CD14-positive monocyte (primary cell): ENCODE results near the gene CYLD. TPM values are rescaled to one million over a fixed set of nuclear protein-coding genes. Genes with fewer than 3 reads are reported as not detected.

ENCODE experiments used
- DNase-seq, 3 donors: peaks; one replicate each; pipeline ENCODE4 v3.0.0-alpha.2; 2011 to 2022
- H2AFZ ChIP-seq: 2 replicates; pipeline ENCODE4 v1.6.0; 2012; ENCODE audit warnings: mild to moderate bottlenecking, low read depth, low read length, inconsistent platforms; ENCODE audit not compliant: insufficient read depth, poor library complexity, severe bottlenecking
- H3K27ac ChIP-seq, 2 donors: 1 replicate in 1 of 2; 2 replicates in 1 of 2; pipeline ENCODE4 v1.5.1; 2012 to 2013; ENCODE audit warnings: low read length in 2 of 2, control low read depth in 1 of 2, inconsistent platforms in 1 of 2, low read depth in 1 of 2, mild to moderate bottlenecking in 1 of 2
- H3K27me3 ChIP-seq, 2 donors: one replicate each; pipeline versions ENCODE4 v1.6.0 to v1.6.1; 2011 to 2013; ENCODE audit warnings: low read length in 2 of 2; ENCODE audit not compliant: control insufficient read depth in 2 of 2, insufficient read depth in 2 of 2
- H3K36me3 ChIP-seq, 2 donors: replicated peaks in 1 of 2; 1 replicate in 1 of 2; 2 replicates in 1 of 2; pipeline versions ENCODE4 v1.5.1 to v1.6.1; 2012 to 2013; ENCODE audit warnings: low read length in 2 of 2, control low read depth in 1 of 2, inconsistent platforms in 1 of 2, mild to moderate bottlenecking in 1 of 2; ENCODE audit not compliant: insufficient read depth in 2 of 2, control insufficient read depth in 1 of 2
- H3K4me1 ChIP-seq, 2 donors: 1 replicate in 1 of 2; 2 replicates in 1 of 2; pipeline versions ENCODE4 v1.5.1 to v1.6.1; 2012 to 2013; ENCODE audit warnings: low read length in 2 of 2, control low read depth in 1 of 2, inconsistent platforms in 1 of 2, mild to moderate bottlenecking in 1 of 2, moderate library complexity in 1 of 2; ENCODE audit not compliant: insufficient read depth in 2 of 2, control insufficient read depth in 1 of 2
- H3K4me2 ChIP-seq: replicated peaks from 2 replicates; pipeline ENCODE3; 2012; ENCODE audit warnings: low read length, moderate library complexity, mild to moderate bottlenecking; ENCODE audit not compliant: poor library complexity, severe bottlenecking; ENCODE audit errors: extremely low read depth
- H3K4me3 ChIP-seq, 3 experiments: fragments of 200-600 bp in 1 of 3; sonication (generic) in 1 of 3; replicated peaks in 1 of 3; 1 replicate in 2 of 3; 2 replicates in 1 of 3; pipeline ENCODE4 v1.5.1; 2011 to 2013; ENCODE audit warnings: low read length in 3 of 3, mild to moderate bottlenecking in 3 of 3, control low read depth in 2 of 3, low read depth in 2 of 3, inconsistent platforms in 1 of 3, moderate library complexity in 1 of 3
- H3K79me2 ChIP-seq: 2 replicates; pipeline ENCODE4 v1.6.0; 2012; ENCODE audit warnings: mild to moderate bottlenecking, control low read depth, inconsistent platforms, low read length, moderate library complexity; ENCODE audit not compliant: insufficient read depth
- H3K9ac ChIP-seq: 2 replicates; pipeline ENCODE4 v1.6.0; 2017; ENCODE audit warnings: low read length, mild to moderate bottlenecking; ENCODE audit not compliant: insufficient read depth, poor library complexity, severe bottlenecking
- H3K9me3 ChIP-seq, 2 donors: replicated peaks in 1 of 2; 1 replicate in 1 of 2; 2 replicates in 1 of 2; pipeline versions ENCODE4 v1.5.1 to v1.6.1; 2012 to 2013; ENCODE audit warnings: low read length in 2 of 2, control low read depth in 1 of 2; ENCODE audit not compliant: control insufficient read depth in 1 of 2, insufficient read depth in 1 of 2
- H4K20me1 ChIP-seq: 2 replicates; pipeline ENCODE4 v1.6.0; 2012; ENCODE audit warnings: mild to moderate bottlenecking, low read length, control low read depth, moderate library complexity; ENCODE audit not compliant: insufficient read depth
- H3K27ac Mint-ChIP-seq, 7 donors: one replicate each; pipeline ENCODE4 v1.8.0; 2020; ENCODE audit warnings: mild to moderate bottlenecking in 7 of 7, mixed read lengths in 7 of 7, moderate library complexity in 6 of 7, inconsistent platforms in 2 of 7
- H3K27me3 Mint-ChIP-seq, 3 donors: one replicate each; pipeline ENCODE4 v1.8.0; 2021 to 2022; ENCODE audit warnings: low read depth in 3 of 3, mild to moderate bottlenecking in 3 of 3, mixed read lengths in 3 of 3, moderate library complexity in 3 of 3, inconsistent platforms in 1 of 3
- H3K36me3 Mint-ChIP-seq, 2 donors: one replicate each; pipeline ENCODE4 v1.8.0; 2020; ENCODE audit warnings: mixed read lengths in 2 of 2, inconsistent platforms in 1 of 2, mild to moderate bottlenecking in 1 of 2
- H3K4me1 Mint-ChIP-seq: one replicate; pipeline ENCODE4 v1.8.0; 2020; ENCODE audit warnings: mild to moderate bottlenecking, mixed read lengths
- H3K4me3 Mint-ChIP-seq, 2 donors: one replicate each; pipeline ENCODE4 v1.8.0; 2020; ENCODE audit warnings: mild to moderate bottlenecking in 2 of 2, mixed read lengths in 2 of 2, moderate library complexity in 1 of 2
- H3K9me3 Mint-ChIP-seq, 7 donors: one replicate each; pipeline ENCODE4 v1.8.0; 2020 to 2022; ENCODE audit warnings: mixed read lengths in 7 of 7, mild to moderate bottlenecking in 6 of 7, moderate library complexity in 6 of 7, inconsistent platforms in 2 of 7
- WGBS: methylation state at CpG from one replicate; pipeline ENCODE4 v1.1.5; 2013; ENCODE audit warnings: missing lambda C conversion rate; ENCODE audit not compliant: insufficient coverage; 5-methylcytosine and 5-hydroxymethylcytosine counted together
- intact Hi-C, 2 donors: fragments of 100-400 bp; cut with micrococcal nuclease; formaldehyde crosslinking; loops; one replicate each; pipeline versions ENCODE4 v1.15.0 to v1.15.1; 2023
- polyA plus RNA-seq, 3 donors: library from polyadenylated mRNA; depleted of rRNA in 1 of 3; unstranded in 2 of 3; stranded (reverse) in 1 of 3; fragments of 300-500 nt in 2 of 3; fragments of >200 nt in 1 of 3; fragmentation: Illumina TruSeq in 2 of 3; gene quantifications; 1 replicate in 2 of 3; 2 replicates in 1 of 3; pipeline ENCODE4 v1.2.3, GENCODE V29; 2012 to 2021
- TF ChIP-seq, protein P1 (sequence below): fragments of 200-600 bp; IDR thresholded peaks from one replicate; pipeline ENCODE4 v1.8.0; 2022; ENCODE audit warnings: antibody characterized with exemption, mild to moderate bottlenecking

The CYLD gene
- polyA plus RNA-seq, 3 donors = 32.1 to 57.9 (median 35.9) TPM

DNA sequence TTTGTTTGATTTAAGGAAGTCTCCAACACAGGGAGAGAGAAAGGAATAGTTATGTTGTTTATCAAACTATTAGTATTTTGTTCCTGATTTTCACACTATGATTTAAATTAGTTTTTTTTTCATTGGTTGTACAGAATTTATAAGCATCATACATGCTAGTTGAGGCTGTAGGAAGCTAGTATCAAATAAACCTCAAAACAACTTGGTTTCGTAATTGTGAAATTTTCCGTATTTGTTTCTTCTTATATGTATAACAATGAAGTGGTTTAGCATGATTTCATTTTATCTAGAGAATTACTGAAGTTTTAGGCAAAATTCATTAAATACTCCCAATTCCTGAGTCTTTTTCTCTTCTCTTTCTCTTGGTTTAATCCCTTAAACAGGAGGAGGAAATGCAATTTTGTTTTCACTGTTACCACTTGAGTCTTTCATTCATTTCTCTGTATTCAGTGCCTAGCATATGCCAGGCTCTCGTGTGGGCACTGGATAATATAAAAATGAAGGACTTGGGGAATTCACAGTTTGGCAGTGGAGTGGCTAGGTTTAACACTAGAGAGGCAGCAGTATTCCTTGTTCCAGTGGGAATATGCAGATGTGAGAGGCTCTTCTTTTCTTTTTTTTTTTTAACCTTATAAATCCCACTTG lies 1.8 kb downstream of the CYLD start:
- peaks cover 61% of the 10 kb centered on the region for H3K79me2 ChIP-seq
- intact Hi-C loops = loop anchor here (5.0 kb wide), 4 partner anchors 46 to 466 kb away; partner anchors contain the start of genes BRD7 (in 1 of the 2) and SNX20 (in 1 of the 2)
- peak overlapping the region; percentile 82 to 98 (median 97) for H3K27ac Mint-ChIP-seq

DNA sequence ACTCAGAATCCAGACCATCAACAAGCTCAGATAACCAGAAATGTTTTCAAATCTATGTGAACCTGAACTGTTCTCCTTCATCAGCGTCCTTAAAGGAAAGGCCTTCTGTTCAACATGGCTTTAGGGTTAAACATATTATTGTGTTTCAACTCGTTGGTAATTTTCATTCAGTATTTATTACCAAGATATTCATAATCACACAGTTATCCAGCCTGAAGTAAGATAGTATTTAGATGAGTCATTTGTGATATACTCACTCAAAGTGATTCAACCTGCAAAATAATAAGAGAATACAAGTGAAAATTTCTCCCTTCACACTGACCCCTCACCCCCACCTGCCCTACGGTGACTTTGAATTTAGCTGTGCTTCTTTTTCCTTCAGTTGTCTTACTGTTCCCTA lies 3.0 kb downstream of the CYLD start:
- Histone ChIP-seq H3K9me3 (no peaks in the 10 kb centered on the region), H3K4me2 (no peak overlapping the region), H2AFZ (no peak overlapping the region), H3K4me3 (no peak overlapping the region), H4K20me1 (peaks cover 51% of the 10 kb centered on the region), H3K36me3 (peaks cover 28 to 35% of the 10 kb centered on the region in 2 donors), H3K4me1 (peaks cover 30 to 52% of the 10 kb centered on the region in 2 donors), H3K27ac (peak overlapping the region in 1 of 2 donors; percentile 99), H3K27me3 (no peaks in the 10 kb centered on the region), H3K79me2 (peaks cover 73% of the 10 kb centered on the region), H3K9ac (no peak overlapping the region)
- DNase-seq = no peak
- intact Hi-C loops = loop anchor here (5.0 kb wide), 4 partner anchors 48 to 468 kb away; partner anchors contain the start of genes BRD7 (in 1 of the 2) and SNX20 (in 1 of the 2)
- H3K36me3 Mint-ChIP-seq = peaks cover 32 to 41% of the 10 kb centered on the region in 2 donors
- H3K9me3 Mint-ChIP-seq = no peaks in the 10 kb centered on the region
- TF ChIP-seq, protein P1, sequence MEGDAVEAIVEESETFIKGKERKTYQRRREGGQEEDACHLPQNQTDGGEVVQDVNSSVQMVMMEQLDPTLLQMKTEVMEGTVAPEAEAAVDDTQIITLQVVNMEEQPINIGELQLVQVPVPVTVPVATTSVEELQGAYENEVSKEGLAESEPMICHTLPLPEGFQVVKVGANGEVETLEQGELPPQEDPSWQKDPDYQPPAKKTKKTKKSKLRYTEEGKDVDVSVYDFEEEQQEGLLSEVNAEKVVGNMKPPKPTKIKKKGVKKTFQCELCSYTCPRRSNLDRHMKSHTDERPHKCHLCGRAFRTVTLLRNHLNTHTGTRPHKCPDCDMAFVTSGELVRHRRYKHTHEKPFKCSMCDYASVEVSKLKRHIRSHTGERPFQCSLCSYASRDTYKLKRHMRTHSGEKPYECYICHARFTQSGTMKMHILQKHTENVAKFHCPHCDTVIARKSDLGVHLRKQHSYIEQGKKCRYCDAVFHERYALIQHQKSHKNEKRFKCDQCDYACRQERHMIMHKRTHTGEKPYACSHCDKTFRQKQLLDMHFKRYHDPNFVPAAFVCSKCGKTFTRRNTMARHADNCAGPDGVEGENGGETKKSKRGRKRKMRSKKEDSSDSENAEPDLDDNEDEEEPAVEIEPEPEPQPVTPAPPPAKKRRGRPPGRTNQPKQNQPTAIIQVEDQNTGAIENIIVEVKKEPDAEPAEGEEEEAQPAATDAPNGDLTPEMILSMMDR = no peak
- no CpG with 5 or more reads among the region's 3 CpGs for WGBS
- peak overlapping the region in 1 of 2 donors; percentile 1 for H3K4me3 Mint-ChIP-seq
- no peaks in the 10 kb centered on the region for H3K27me3 Mint-ChIP-seq
- H3K4me1 Mint-ChIP-seq = peaks cover 60% of the 10 kb centered on the region
- H3K27ac Mint-ChIP-seq = peak overlapping the region in 5 of 7 donors; percentile 7 to 85 (median 51)

More for the DNA sequence above, 1.8 kb downstream of the CYLD start:
- Histone ChIP-seq H3K9me3 (no peaks in the 10 kb centered on the region), H3K9ac (no peak overlapping the region), H3K4me3 (peak overlapping the region in 2 of 3 experiments; percentile 84 to 92), H4K20me1 (peaks cover 41% of the 10 kb centered on the region), H3K27ac (peak overlapping the region in 1 of 2 donors; percentile 99), H3K4me2 (peak overlapping the region; percentile 86), H3K4me1 (peaks cover 30 to 52% of the 10 kb centered on the region in 2 donors), H3K27me3 (no peaks in the 10 kb centered on the region), H3K36me3 (peaks cover 19 to 33% of the 10 kb centered on the region in 2 donors), H2AFZ (no peak overlapping the region)
- TF ChIP-seq, protein P1 = no peak
- peaks cover 56% of the 10 kb centered on the region for H3K4me1 Mint-ChIP-seq
- no peaks in the 10 kb centered on the region for H3K27me3 Mint-ChIP-seq
- peak overlapping the region; percentile 82 to 88 for H3K4me3 Mint-ChIP-seq
- DNase-seq = no peak
- H3K36me3 Mint-ChIP-seq = peaks cover 37 to 43% of the 10 kb centered on the region in 2 donors
- WGBS = no CpG with 5 or more reads among the region's 3 CpGs
- H3K9me3 Mint-ChIP-seq = no peaks in the 10 kb centered on the region
